Activated naive CD4-positive, alpha-beta T cell treated with anti-CD3 and anti-CD28 coated beads, Interleukin-2, amount 10 ng/mL, durations not matched to agents 7 days and 5 days (primary cell): Measurements from ENCODE around the gene UGT1A5.

Source experiments
- CTCF ChIA-PET: fragments of 350-600 bp; sonication (Branson Sonifier 250); formaldehyde crosslinking; loops from one replicate; lab custom pipeline; 2021; ENCODE audit warnings: antibody characterized with exemption; lab: Charles Lee
- DNase-seq: peaks from one replicate; pipeline ENCODE4 v3.0.0-alpha.2; 2020
- H3K27ac Mint-ChIP-seq: one replicate; pipeline ENCODE4 v1.8.0; 2021; ENCODE audit warnings: mild to moderate bottlenecking, moderate library complexity, mixed read lengths
- H3K27me3 Mint-ChIP-seq: one replicate; pipeline ENCODE4 v1.8.0; 2021; ENCODE audit warnings: mild to moderate bottlenecking, mixed read lengths
- H3K36me3 Mint-ChIP-seq: one replicate; pipeline ENCODE4 v1.8.0; 2021; ENCODE audit warnings: mixed read lengths
- H3K4me1 Mint-ChIP-seq: one replicate; pipeline ENCODE4 v1.8.0; 2021; ENCODE audit warnings: mixed read lengths
- H3K4me3 Mint-ChIP-seq: one replicate; pipeline ENCODE4 v1.8.0; 2021; ENCODE audit warnings: mild to moderate bottlenecking, moderate library complexity, mixed read lengths
- H3K9me3 Mint-ChIP-seq: one replicate; pipeline ENCODE4 v1.8.0; 2021; ENCODE audit warnings: mixed read lengths

The UGT1A5 gene

DNA sequence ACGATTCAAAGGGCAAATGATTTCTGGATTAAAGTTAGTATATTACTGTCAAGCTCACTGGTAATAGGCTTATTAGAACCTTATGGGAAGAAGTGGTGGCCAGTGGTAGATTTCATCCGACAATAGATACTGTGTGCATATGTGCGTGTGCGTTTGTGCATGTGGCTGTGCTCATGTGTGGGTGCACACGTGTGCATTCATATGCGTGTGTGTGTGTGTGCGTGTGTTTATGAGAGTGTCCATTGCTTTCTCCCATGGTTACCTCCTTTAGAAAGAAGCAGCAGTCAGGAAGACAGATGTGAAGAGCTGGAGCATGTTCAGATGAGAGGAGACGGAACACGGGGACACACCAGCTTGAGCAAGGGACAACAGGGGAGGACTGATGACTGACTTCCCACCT lies 56.6 kb downstream of the UGT1A5 start:
- Mint-ChIP-seq H3K4me1 (no peaks in the 10 kb centered on the region), H3K4me3 (no peak overlapping the region), H3K36me3 (no peaks in the 10 kb centered on the region), H3K27me3 (peaks cover 13% of the 10 kb centered on the region), H3K27ac (no peak overlapping the region), H3K9me3 (no peaks in the 10 kb centered on the region)
- DNase-seq = no peak
- CTCF ChIA-PET = no interaction called here

DNA sequence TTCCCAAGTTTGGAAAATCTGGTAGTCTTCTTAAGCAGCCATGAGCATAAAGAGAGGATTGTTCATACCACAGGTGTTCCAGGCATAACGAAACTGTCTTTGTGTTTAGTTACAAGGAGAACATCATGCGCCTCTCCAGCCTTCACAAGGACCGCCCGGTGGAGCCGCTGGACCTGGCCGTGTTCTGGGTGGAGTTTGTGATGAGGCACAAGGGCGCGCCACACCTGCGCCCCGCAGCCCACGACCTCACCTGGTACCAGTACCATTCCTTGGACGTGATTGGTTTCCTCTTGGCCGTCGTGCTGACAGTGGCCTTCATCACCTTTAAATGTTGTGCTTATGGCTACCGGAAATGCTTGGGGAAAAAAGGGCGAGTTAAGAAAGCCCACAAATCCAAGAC lies 59.4 kb downstream of the UGT1A5 start:
- H3K36me3 Mint-ChIP-seq = no peaks in the 10 kb centered on the region
- no peak overlapping the region for H3K4me3 Mint-ChIP-seq
- no peaks in the 10 kb centered on the region for H3K4me1 Mint-ChIP-seq
- no peak overlapping the region for H3K27ac Mint-ChIP-seq
- H3K27me3 Mint-ChIP-seq = peaks cover 9% of the 10 kb centered on the region
- H3K9me3 Mint-ChIP-seq = peaks cover 4% of the 10 kb centered on the region
- DNase-seq = no peak
- CTCF ChIA-PET = no interaction called here

DNA sequence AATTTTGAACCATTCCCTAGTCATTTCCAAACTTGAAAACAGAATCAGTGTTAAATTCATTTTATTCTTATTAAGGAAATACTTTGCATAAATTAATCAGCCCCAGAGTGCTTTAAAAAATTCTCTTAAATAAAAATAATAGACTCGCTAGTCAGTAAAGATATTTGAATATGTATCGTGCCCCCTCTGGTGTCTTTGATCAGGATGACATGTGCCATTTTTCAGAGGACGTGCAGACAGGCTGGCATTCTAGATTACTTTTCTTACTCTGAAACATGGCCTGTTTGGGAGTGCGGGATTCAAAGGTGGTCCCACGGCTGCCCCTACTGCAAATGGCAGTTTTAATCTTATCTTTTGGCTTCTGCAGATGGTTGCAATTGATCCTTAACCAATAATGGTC lies 59.9 kb downstream of the UGT1A5 start:
- H3K27me3 Mint-ChIP-seq = peaks cover 9% of the 10 kb centered on the region
- H3K9me3 Mint-ChIP-seq = peaks cover 4% of the 10 kb centered on the region
- H3K4me1 Mint-ChIP-seq = no peaks in the 10 kb centered on the region
- DNase-seq = no peak
- no peak overlapping the region for H3K27ac Mint-ChIP-seq
- no peaks in the 10 kb centered on the region for H3K36me3 Mint-ChIP-seq
- CTCF ChIA-PET = no interaction called here
- H3K4me3 Mint-ChIP-seq = no peak overlapping the region

DNA sequence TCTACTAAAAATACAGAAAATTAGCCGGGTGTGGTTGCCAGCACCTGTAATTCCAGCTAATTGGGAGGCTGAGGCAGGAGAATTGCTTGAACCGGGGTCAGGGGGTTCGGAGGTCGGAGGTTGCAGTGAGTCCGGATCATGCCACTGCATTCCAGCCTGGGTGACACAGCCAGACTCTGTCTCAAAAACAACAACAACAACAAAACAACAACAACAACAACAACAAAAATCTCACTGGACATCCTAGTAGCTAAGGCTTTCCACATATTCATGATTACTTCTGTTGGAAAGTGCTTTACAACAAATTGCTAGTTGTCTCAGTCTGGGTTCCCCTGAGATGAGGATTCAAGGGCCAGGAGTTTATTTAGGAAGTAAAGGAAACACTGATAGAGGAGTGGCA lies 61.1 kb downstream of the UGT1A5 start:
- CTCF ChIA-PET = no interaction called here
- Mint-ChIP-seq H3K27ac (no peak overlapping the region), H3K27me3 (peaks cover 9% of the 10 kb centered on the region), H3K4me3 (no peak overlapping the region), H3K36me3 (no peaks in the 10 kb centered on the region), H3K4me1 (no peaks in the 10 kb centered on the region), H3K9me3 (peaks cover 4% of the 10 kb centered on the region)
- no peak for DNase-seq

DNA sequence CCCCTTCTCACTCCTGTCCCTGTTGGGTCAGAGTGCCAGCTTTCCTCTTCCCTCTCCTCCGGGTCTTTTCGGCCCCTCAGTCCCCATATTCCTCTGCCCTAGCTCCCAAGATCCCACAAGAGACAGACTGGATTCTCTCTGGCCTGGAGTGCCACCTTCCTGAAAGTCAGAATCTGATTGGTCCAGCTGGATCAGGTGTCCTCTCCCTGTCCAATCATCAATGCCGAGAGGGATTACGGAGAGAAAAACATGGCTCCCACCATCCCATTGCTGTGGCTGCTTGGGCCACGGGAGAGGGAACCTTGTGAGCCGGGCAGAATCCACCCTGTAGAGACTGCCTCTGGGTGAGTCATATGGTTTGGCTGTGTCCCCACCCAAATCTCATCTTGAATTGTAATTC lies 62.7 kb downstream of the UGT1A5 start:
- Mint-ChIP-seq H3K4me3 (no peak overlapping the region), H3K4me1 (no peaks in the 10 kb centered on the region), H3K36me3 (no peaks in the 10 kb centered on the region), H3K9me3 (peaks cover 4% of the 10 kb centered on the region), H3K27ac (no peak overlapping the region), H3K27me3 (peaks cover 9% of the 10 kb centered on the region)
- CTCF ChIA-PET = no interaction called here
- no peak for DNase-seq

DNA sequence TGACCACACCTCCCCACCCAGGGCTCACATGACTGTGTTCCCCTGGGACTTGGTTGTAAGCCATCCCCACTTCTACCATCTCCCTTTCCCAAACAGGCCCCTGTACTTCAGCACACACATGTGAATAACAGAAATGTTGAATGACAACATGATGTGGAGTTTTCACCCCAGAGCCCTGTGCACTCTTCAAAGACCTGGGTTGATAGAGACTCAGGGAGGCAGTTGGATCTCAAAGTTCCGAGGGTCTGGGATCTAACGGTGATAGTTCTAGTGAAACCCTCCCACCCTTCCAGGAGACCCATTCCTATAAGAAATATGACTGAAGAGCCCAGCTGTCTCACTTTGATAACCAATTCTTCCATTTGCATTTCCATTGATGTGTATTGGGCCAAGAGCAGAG lies 65.3 kb downstream of the UGT1A5 start, which contains the start of gene MROH2A:
TSS of gene MROH2A (plus strand) at position 301 of the 400 bp plus-strand sequence. CDS start 1,029 bp downstream, outside the sequence.
- no peak within 1 kb of the TSS for H3K4me3 Mint-ChIP-seq
- no peak within 1 kb of the TSS for H3K27ac Mint-ChIP-seq
- H3K36me3 Mint-ChIP-seq = no peaks in the 10 kb centered on the region
- CTCF ChIA-PET = no interaction called here
- DNase-seq = no peak
- H3K9me3 Mint-ChIP-seq = peaks cover 4% of the 10 kb centered on the region
- H3K27me3 Mint-ChIP-seq = peaks cover 4% of the 10 kb centered on the region
- no peaks in the 10 kb centered on the region for H3K4me1 Mint-ChIP-seq

DNA sequence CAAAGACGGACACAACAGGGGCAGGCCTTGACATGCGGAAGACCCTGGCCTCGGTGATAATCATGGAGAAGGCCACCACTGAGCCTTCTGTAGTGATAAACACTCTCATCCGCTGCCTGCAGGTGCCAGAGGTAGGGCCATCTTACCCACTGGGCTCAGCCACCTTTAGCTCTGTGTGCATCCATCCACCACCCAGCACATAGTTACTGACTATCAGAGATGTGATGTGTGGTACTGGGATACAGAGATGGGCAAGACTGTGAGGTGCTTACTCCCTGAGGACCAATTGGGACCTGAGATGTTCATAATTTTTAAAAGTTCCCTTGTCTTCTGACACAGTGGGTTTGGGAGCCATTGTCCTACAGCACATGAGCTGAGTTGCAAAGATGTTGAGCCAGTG lies 67.0 kb downstream of the UGT1A5 start:
- Mint-ChIP-seq H3K4me1 (no peaks in the 10 kb centered on the region), H3K36me3 (no peaks in the 10 kb centered on the region), H3K9me3 (peaks cover 4% of the 10 kb centered on the region), H3K27ac (no peak overlapping the region), H3K4me3 (no peak overlapping the region), H3K27me3 (peaks cover 4% of the 10 kb centered on the region)
- DNase-seq = no peak
- CTCF ChIA-PET = no interaction called here

DNA sequence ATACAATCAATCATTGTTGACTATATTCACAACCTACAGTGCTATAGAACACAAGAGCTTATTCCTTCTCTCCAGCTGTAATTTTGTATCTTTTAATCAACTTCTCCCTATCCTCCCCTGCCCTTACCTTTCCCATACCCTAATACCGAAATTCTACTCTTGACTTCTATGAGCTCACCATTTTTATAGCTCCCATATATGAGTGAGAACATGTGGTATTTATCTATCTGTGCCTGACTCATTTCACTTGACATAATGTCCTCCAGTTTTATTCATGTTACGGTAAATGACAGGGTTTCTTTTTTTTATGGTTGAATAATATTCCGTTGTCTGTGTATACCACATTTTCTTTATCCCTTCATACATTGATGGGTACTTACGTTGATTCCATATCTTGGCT lies 68.1 kb downstream of the UGT1A5 start:
- H3K9me3 Mint-ChIP-seq = peaks cover 4% of the 10 kb centered on the region
- H3K27me3 Mint-ChIP-seq = no peaks in the 10 kb centered on the region
- H3K4me3 Mint-ChIP-seq = no peak overlapping the region
- no peak overlapping the region for H3K27ac Mint-ChIP-seq
- no peaks in the 10 kb centered on the region for H3K36me3 Mint-ChIP-seq
- no peaks in the 10 kb centered on the region for H3K4me1 Mint-ChIP-seq
- CTCF ChIA-PET = interaction anchor here (0.6 kb wide), 1 partner anchor 1066 kb away, joined by 4 read pairs; no protein-coding TSS in a partner anchor
- DNase-seq = no peak

DNA sequence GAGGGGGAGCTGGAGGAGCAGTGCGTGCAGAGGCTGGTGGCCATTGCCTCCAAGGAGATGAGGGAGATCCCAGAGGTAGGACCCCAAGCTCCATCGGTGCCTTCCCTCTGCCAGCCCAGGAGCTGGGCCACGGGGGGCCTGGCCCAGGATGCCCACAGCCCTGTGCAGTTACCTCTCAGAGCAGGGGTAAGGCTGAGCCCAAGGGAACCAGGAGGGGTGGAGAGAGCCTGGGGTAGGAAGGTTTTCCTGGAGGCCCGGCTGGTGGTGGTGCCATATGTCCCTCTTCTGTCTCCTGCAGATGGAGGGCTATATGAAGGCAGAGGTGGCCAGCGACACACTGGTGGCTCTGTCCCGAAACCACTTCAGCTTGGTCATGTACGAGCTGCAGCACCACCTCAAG lies 76.8 kb downstream of the UGT1A5 start:
- no peak overlapping the region for H3K4me3 Mint-ChIP-seq
- H3K36me3 Mint-ChIP-seq = no peaks in the 10 kb centered on the region
- no peaks in the 10 kb centered on the region for H3K4me1 Mint-ChIP-seq
- H3K27ac Mint-ChIP-seq = no peak overlapping the region
- CTCF ChIA-PET = no interaction called here
- DNase-seq = no peak
- no peaks in the 10 kb centered on the region for H3K27me3 Mint-ChIP-seq
- no peaks in the 10 kb centered on the region for H3K9me3 Mint-ChIP-seq

DNA sequence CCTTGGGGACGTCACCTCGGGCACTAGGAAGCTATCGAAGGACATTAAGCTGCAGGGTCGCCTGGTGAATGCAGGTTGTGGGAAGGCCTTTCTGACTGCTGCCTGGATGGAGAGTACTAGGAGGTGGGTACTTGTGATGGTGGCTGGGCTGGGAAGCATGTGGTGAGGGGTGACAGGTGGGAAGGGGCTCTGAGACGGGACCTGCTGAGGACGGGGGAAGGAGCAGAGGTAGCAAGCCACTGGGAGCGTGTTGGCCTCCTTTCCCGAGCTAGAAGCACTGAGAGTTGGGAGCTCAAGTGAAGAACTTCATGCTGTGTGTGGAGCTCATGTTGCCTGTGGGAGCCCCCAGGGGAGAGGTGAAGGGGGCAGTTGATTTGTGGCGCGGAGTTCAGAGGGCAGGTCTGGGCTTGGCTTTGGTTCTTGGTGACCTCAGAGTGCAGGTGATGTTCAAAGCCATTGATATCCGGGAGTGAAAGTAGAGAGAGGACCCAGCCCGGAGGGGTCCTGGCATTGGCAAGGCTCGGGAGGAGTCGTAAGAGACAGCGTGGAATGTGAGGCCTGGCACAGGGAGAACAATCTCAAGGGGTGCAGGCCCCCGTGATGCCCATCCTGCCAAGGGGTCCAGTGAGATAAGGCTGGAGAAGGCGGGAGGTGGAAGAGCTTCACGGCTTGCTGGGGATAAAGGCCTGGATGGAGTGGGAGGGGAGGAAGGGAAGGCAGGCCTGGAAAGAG lies 78.6 kb downstream of the UGT1A5 start:
- H3K9me3 Mint-ChIP-seq = no peaks in the 10 kb centered on the region
- no peaks in the 10 kb centered on the region for H3K27me3 Mint-ChIP-seq
- no peak overlapping the region for H3K27ac Mint-ChIP-seq
- CTCF ChIA-PET = no interaction called here
- H3K4me1 Mint-ChIP-seq = no peaks in the 10 kb centered on the region
- no peak overlapping the region for H3K4me3 Mint-ChIP-seq
- no peaks in the 10 kb centered on the region for H3K36me3 Mint-ChIP-seq
- DNase-seq = no peak

DNA sequence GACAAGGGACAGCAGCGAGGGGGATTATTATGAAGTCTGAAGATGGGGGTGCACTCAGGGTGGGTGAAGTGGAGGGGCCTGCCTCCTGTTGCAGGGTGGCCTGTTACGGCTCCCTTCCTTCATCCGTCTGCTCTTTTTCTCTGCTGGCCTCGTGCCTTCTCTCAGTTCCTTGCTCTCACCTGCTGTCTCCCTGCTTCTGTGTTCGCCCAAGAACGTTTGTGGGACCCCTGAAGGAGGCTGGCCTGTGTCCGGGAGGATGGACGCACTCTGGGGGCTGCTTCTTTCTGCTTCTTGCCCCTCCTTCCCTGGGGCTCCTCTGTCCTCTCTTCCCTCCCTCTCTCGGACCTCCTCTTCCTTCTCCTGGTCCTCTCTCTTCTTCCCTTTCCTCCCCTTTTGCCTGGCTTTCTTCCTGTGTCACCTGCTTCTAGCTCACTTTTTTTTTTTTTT lies 79.2 kb downstream of the UGT1A5 start:
- no peaks in the 10 kb centered on the region for H3K9me3 Mint-ChIP-seq
- H3K27ac Mint-ChIP-seq = no peak overlapping the region
- H3K4me3 Mint-ChIP-seq = no peak overlapping the region
- no peaks in the 10 kb centered on the region for H3K27me3 Mint-ChIP-seq
- no peaks in the 10 kb centered on the region for H3K4me1 Mint-ChIP-seq
- CTCF ChIA-PET = no interaction called here
- no peak for DNase-seq
- H3K36me3 Mint-ChIP-seq = no peaks in the 10 kb centered on the region

DNA sequence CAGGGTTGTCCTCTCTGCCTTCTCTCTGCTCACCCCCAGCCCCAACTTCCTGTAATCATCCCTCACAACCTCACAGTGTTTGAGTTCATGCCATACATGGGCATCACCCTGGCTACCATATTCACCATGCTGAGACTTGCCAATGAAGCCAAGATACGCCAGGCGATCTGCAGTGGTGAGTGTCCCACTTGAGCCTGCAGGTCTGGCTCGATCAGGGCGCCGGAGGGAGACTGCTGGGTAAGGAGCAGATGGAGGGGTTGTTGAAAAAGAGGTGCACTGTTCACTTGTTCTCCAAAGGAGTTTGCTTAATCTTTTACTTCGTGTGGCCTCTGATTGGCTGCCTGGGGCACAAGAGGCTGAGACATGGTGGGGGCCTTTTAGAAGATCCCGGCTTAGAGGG lies 80.0 kb downstream of the UGT1A5 start:
- Mint-ChIP-seq H3K4me1 (no peaks in the 10 kb centered on the region), H3K27me3 (no peaks in the 10 kb centered on the region), H3K4me3 (no peak overlapping the region), H3K36me3 (no peaks in the 10 kb centered on the region), H3K27ac (no peak overlapping the region), H3K9me3 (no peaks in the 10 kb centered on the region)
- CTCF ChIA-PET = no interaction called here
- DNase-seq = no peak

DNA sequence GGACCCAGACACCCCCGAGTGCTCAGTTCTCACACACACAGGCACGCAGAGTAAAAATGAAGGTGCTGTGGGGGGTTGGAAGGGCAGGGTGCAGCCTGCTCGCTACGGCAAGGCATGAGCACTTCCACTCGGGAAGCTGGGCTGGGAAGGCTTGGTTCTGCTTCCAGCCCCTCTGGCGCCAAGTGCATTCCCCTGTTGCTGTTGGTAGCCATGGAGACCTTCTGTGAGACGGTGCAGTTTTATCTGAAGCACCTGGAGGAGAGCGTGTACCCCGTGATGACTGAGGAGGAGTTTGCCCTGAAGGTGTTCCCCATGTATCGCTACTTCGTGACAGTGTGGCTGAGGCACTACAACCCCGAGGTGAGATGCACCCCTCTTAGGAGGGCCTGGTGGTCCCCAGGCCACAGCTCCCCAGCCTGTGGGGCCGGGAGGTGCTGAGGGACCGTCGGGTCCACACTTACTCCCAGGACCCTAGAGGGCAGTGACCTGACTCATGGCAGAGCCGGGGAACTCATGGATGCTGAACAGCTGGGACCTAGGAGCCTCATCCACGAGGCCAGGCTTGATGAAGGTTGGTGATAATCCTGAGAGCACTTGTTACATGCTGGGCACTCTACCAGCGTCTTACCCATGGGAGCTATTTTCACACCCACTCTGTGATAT lies 80.9 kb downstream of the UGT1A5 start:
- Mint-ChIP-seq H3K27me3 (peaks cover 1% of the 10 kb centered on the region), H3K9me3 (no peaks in the 10 kb centered on the region), H3K4me1 (no peaks in the 10 kb centered on the region), H3K4me3 (no peak overlapping the region), H3K36me3 (no peaks in the 10 kb centered on the region), H3K27ac (no peak overlapping the region)
- CTCF ChIA-PET = no interaction called here
- DNase-seq = no peak

DNA sequence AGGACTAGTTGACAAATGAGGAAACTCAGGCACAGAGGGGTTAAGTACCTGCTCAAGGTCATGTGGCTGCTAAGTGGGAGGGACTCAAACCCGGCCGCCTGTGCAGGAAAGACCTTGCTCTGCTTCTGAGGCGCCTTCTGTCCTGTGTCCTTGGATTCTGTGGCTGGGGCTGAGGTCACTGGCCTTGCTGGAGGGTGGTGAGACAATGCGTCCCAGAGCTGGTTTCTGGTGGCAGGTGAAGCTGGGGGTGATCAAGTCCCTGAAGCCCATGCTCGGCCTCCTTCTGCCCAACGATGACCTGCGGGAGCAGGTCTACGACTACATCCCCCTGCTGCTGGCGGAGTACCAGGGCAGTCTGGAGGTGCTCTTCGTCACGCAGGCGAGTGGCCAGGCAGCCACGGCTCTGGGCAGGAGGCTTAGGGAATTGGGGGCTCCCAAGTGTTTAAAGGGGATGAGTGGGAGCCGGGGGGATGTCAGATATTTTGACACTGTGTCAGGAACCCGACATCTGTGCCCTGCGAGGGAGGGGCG lies 81.5 kb downstream of the UGT1A5 start:
- no peaks in the 10 kb centered on the region for H3K36me3 Mint-ChIP-seq
- no peaks in the 10 kb centered on the region for H3K4me1 Mint-ChIP-seq
- H3K9me3 Mint-ChIP-seq = no peaks in the 10 kb centered on the region
- H3K27me3 Mint-ChIP-seq = peaks cover 6% of the 10 kb centered on the region
- H3K27ac Mint-ChIP-seq = no peak overlapping the region
- H3K4me3 Mint-ChIP-seq = no peak overlapping the region
- CTCF ChIA-PET = no interaction called here
- no peak for DNase-seq

DNA sequence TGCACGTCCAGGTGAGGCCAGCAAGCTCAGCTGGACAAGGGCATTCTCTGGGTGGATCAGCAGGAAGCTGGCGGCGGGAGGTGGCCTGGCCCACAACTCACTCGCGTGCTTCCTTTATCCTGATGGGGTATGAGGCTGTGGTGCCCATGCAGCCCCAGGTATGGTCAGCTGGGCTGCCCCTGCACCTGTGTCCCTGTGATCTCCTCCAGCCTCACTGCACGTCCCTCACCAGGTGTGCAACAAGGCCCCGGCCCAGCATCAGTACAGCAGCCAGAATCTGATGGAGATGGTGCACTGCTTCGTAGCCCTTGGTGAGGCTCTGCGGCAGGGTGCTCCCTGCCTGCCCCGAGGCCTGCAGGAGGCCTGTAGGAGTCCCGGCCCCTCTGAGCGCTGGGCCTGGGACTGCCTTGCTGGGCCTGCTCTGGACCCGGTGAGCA lies 83.0 kb downstream of the UGT1A5 start:
- Mint-ChIP-seq H3K4me3 (no peak overlapping the region), H3K9me3 (no peaks in the 10 kb centered on the region), H3K27ac (no peak overlapping the region), H3K27me3 (peaks cover 6% of the 10 kb centered on the region), H3K4me1 (no peaks in the 10 kb centered on the region), H3K36me3 (no peaks in the 10 kb centered on the region)
- DNase-seq = no peak
- CTCF ChIA-PET = no interaction called here
